ENCODE results near the gene MICAL2. TPM values are rescaled to one million over a fixed set of nuclear protein-coding genes. Genes with fewer than 3 reads are reported as not detected.

MICAL2 gene
- total RNA-seq, 4 donors from 2014 or later, result 27.4 to 63.6 (median 51.9) TPM

GRCh38 chr11:12109591-12110196, 696 bp upstream of the MICAL2 start:
- WGBS, 2 donors, result 37 to 39% methylated on average over 7 of the region's 7 CpGs
- no peaks in the 10 kb centered on the region for H3K27me3 ChIP-seq
- no peak for DNase-seq

DNA sequence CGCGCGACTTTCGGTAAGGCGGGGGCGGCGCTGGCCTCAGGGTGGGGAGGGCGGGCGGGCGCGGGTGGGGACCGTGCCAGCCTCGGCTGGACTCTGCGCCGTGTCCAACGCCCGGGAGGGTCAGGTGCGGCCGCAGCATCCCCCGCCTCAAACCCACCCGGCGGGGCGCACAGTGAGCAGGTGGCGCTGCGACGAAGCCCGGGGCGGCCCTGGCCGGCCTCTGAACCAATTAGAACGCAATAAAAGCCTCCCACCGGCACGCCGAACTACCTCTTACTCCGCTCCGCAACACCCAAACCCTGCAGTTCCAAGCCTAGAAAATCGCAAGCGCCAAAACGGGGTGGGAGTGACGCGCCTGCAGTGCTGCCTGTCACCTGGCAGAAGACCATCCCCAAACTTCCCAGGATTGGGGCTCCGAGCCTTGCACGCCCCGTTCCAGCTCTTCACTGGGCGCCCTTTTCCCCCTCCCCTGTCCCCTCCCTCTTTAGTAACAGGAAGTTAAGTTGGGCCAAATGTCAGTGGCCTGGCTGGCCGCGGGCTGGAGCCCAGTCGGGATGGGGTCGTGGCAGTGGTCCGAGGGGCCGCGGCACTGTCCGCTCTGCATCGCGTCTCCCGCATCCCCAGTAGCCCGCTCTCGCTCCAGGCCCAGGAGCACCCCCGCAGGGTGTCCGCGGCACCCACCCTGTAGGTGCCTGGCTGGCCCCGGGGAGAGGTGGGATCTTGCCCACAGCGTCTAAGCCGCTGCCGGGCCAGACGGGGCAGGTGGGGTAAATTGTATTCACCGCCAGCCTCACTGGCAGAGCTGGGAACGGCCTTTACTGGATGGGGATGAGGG, 541 bp downstream of the MICAL2 start:
- peak; percentile 39 to 49 for DNase-seq

More at GRCh38 chr11:12109591-12110196, 696 bp upstream of the MICAL2 start:
- Histone ChIP-seq H3K9me3 (no peaks in the 10 kb centered on the region), H3K36me3 (no peaks in the 10 kb centered on the region), H3K27ac (peak overlapping the region in 1 of 3 donors; percentile 71), H3K4me1 (peaks cover 11 to 21% of the 10 kb centered on the region in 2 donors), H3K4me3 (replicated peaks in 1 of 3) (peak overlapping the region in 1 of 3 donors; percentile 71)
- TF ChIP-seq, protein P1, sequence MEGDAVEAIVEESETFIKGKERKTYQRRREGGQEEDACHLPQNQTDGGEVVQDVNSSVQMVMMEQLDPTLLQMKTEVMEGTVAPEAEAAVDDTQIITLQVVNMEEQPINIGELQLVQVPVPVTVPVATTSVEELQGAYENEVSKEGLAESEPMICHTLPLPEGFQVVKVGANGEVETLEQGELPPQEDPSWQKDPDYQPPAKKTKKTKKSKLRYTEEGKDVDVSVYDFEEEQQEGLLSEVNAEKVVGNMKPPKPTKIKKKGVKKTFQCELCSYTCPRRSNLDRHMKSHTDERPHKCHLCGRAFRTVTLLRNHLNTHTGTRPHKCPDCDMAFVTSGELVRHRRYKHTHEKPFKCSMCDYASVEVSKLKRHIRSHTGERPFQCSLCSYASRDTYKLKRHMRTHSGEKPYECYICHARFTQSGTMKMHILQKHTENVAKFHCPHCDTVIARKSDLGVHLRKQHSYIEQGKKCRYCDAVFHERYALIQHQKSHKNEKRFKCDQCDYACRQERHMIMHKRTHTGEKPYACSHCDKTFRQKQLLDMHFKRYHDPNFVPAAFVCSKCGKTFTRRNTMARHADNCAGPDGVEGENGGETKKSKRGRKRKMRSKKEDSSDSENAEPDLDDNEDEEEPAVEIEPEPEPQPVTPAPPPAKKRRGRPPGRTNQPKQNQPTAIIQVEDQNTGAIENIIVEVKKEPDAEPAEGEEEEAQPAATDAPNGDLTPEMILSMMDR (IDR thresholded peaks at IDR 0.05), result no peak
- no peak for TF ChIP-seq POLR2A (IDR thresholded peaks at IDR 0.05)
- intact Hi-C loops (cut with DNase I), result loop anchor here (10.0 kb wide), 1 partner anchor 125 kb away; no protein-coding TSS in a partner anchor

GRCh38 chr11:12111549-12112520, 1.4 kb downstream of the MICAL2 start:
- H3K27me3 ChIP-seq, result no peaks in the 10 kb centered on the region
- H3K27ac ChIP-seq, result peak overlapping the region; percentile 53 to 80 (median 71)
- peak in 1 of 2 donors; percentile 19 for DNase-seq
- H3K4me3 ChIP-seq (replicated peaks in 1 of 3), result peak overlapping the region; percentile 57 to 71 (median 67)
- no peaks in the 10 kb centered on the region for H3K36me3 ChIP-seq
- H3K9me3 ChIP-seq, result no peaks in the 10 kb centered on the region
- 60 to 61% methylated on average over 12 of the region's 12 CpGs for WGBS, 2 donors
- intact Hi-C loops (cut with DNase I), result loop anchor here (10.0 kb wide), 1 partner anchor 123 kb away; no protein-coding TSS in a partner anchor
- TF ChIP-seq POLR2A (IDR thresholded peaks at IDR 0.05), result no peak
- TF ChIP-seq, protein P1 (IDR thresholded peaks at IDR 0.05), result no peak
- H3K4me1 ChIP-seq, result peaks cover 11 to 21% of the 10 kb centered on the region in 2 donors

More for the DNA sequence above, 541 bp downstream of the MICAL2 start:
- Histone ChIP-seq H3K36me3 (no peaks in the 10 kb centered on the region), H3K4me3 (replicated peaks in 1 of 3) (peak overlapping the region; percentile 57 to 71 (median 67)), H3K27ac (peak overlapping the region; percentile 53 to 80 (median 71)), H3K9me3 (no peaks in the 10 kb centered on the region), H3K4me1 (peaks cover 11 to 21% of the 10 kb centered on the region in 2 donors), H3K27me3 (no peaks in the 10 kb centered on the region)
- peak in 1 of 2 donors; percentile 30 for TF ChIP-seq POLR2A (IDR thresholded peaks at IDR 0.05)
- TF ChIP-seq, protein P1 (IDR thresholded peaks at IDR 0.05), result no peak
- intact Hi-C loops (cut with DNase I), result loop anchor here (10.0 kb wide), 1 partner anchor 124 kb away; no protein-coding TSS in a partner anchor
- WGBS, 2 donors, result 8% methylated on average over 16 to 46 of the region's 67 CpGs

- H3K4me1 ChIP-seq, result peaks cover 11 to 21% of the 10 kb centered on the region in 2 donors
- intact Hi-C loops (cut with DNase I), result loop anchor here (10.0 kb wide), 1 partner anchor 122 kb away; no protein-coding TSS in a partner anchor
- no peak for TF ChIP-seq POLR2A (IDR thresholded peaks at IDR 0.05)
- TF ChIP-seq, protein P1 (IDR thresholded peaks at IDR 0.05), result no peak
Observed at GRCh38 chr11:12112750-12113149, 2.4 kb downstream of the MICAL2 start.

More at GRCh38 chr11:12112750-12113149, 2.4 kb downstream of the MICAL2 start:
- H3K9me3 ChIP-seq, result no peaks in the 10 kb centered on the region
- H3K27ac ChIP-seq, result peak overlapping the region in 1 of 3 donors; percentile 15
- WGBS, 2 donors, result 92% methylated on average over 2 of the region's 2 CpGs
- no peaks in the 10 kb centered on the region for H3K36me3 ChIP-seq
- no peaks in the 10 kb centered on the region for H3K27me3 ChIP-seq
- no peak overlapping the region for H3K4me3 ChIP-seq (replicated peaks in 1 of 3)
- DNase-seq, result no peak

Data from thyroid gland (tissue), 4 donors.